Neutrophil (primary cell): ENCODE measurements around the gene TMED8.

Experiments used
- H3K27ac ChIP-seq: fragments of 200-600 bp; sonication (generic); 2 replicates; pipeline ENCODE4 v1.5.1; 2016; ENCODE audit warnings: mild to moderate bottlenecking, moderate library complexity
- H3K27me3 ChIP-seq: fragments of 200-600 bp; sonication (generic); 2 replicates; pipeline ENCODE4 v1.6.0; 2016; ENCODE audit warnings: mild to moderate bottlenecking
- H3K36me3 ChIP-seq: fragments of 200-600 bp; sonication (generic); 2 replicates; pipeline ENCODE4 v1.5.1; 2017
- H3K4me1 ChIP-seq, 2 experiments: fragments of 200-600 bp in 1 of 2; sonication (generic) in 1 of 2; 1 replicate in 1 of 2; 2 replicates in 1 of 2; pipeline versions ENCODE4 v1.5.1 to v1.6.1; 2013 to 2016; ENCODE audit warnings: low read depth in 1 of 2, low read length in 1 of 2, mild to moderate bottlenecking in 1 of 2, moderate library complexity in 1 of 2; ENCODE audit not compliant: control insufficient read depth in 1 of 2, insufficient read depth in 1 of 2
- H3K4me3 ChIP-seq, 2 experiments: fragments of 200-600 bp in 1 of 2; sonication (generic) in 1 of 2; 1 replicate in 1 of 2; 2 replicates in 1 of 2; pipeline ENCODE4 v1.5.1; 2013 to 2016; ENCODE audit warnings: low read depth in 1 of 2, low read length in 1 of 2, mild to moderate bottlenecking in 1 of 2, moderate library complexity in 1 of 2
- H3K9me3 ChIP-seq: fragments of 200-600 bp; sonication (generic); 2 replicates; pipeline ENCODE4 v1.5.1; 2016
- CTCF ChIP-seq: fragments of 200-600 bp; sonication (generic); IDR thresholded peaks from 2 replicates; pipeline ENCODE4 v1.5.1; 2016; ENCODE audit warnings: antibody characterized with exemption

Gene TMED8

GRCh38 chr14:77296155-77296554, 80.7 kb downstream of the TMED8 start:
- Histone ChIP-seq H3K36me3 (no peaks in the 10 kb centered on the region), H3K27me3 (no peaks in the 10 kb centered on the region), H3K9me3 (no peaks in the 10 kb centered on the region), H3K4me3 (no peak overlapping the region), H3K27ac (no peak overlapping the region), H3K4me1 (peaks cover 5 to 7% of the 10 kb centered on the region in 2 experiments)
- TF ChIP-seq CTCF = no peak

GRCh38 chr14:77290705-77291104, 86.2 kb downstream of the TMED8 start:
- H3K36me3 ChIP-seq = no peaks in the 10 kb centered on the region
- H3K27ac ChIP-seq = no peak overlapping the region
- H3K4me1 ChIP-seq = peaks cover 9 to 11% of the 10 kb centered on the region in 2 experiments
- H3K9me3 ChIP-seq = no peaks in the 10 kb centered on the region
- no peak overlapping the region for H3K4me3 ChIP-seq
- no peak for TF ChIP-seq CTCF
- no peaks in the 10 kb centered on the region for H3K27me3 ChIP-seq

GRCh38 chr14:77286576-77286975, 90.3 kb downstream of the TMED8 start:
- Histone ChIP-seq H3K27me3 (no peaks in the 10 kb centered on the region), H3K9me3 (no peaks in the 10 kb centered on the region), H3K27ac (no peak overlapping the region), H3K36me3 (no peaks in the 10 kb centered on the region), H3K4me3 (no peak overlapping the region), H3K4me1 (peaks cover 7 to 8% of the 10 kb centered on the region in 2 experiments)
- TF ChIP-seq CTCF = no peak
